ENCODE results near the gene CRYBA1. TPM values are rescaled to one million over a fixed set of nuclear protein-coding genes. Genes with fewer than 3 reads are reported as not detected.

The CRYBA1 gene
- total RNA-seq, 1 experiment from 2014 or later, result not detected

DNA sequence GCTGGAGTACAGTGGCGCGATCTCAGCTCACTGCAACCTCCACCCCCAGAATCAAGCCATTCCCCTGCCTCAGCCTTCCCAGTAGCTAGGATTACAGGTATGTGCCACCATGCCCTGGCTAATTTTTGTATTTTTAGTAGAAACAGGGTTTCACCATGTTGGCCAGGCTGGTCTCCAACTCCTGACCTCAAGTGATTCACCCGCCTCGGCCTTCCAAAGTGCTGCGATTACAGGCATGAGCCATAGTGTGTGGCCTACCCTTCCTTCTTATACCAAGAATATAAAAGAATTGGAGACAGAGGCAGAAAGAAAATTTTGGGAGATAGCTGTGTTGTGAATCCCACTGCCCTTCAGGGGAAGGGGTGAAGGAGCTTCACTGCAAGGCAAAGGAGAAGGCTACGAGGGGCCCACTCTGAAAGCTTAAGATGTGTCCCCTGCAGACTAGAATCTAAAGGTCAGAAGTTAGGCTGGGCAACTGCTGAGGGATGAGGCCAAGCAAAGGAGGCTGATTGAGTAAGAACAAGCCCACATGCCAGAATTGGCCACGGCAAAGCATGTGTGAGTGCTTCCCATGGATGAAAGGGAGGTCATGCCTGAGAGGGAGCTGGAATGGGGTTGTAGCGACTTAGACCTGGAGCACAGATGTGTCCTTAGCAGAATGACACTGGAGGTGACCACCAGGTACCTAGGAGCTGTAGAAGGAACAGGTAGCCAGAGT, 8.4 kb upstream of the CRYBA1 start:
- intact Hi-C loops (cut with micrococcal nuclease; ENCODE audit: unreplicated experiment), result no loop called here
- no peak for DNase-seq
- CTCF ChIA-PET, result interaction anchor here (0.6 to 1.1 kb wide), 2 partner anchors 11 to 612 kb away, joined by 3 to 7 read pairs; no protein-coding TSS in a partner anchor
- Mint-ChIP-seq H3K4me3 (ENCODE audit: low read depth, unreplicated experiment) (no peak overlapping the region), H3K9me3 (ENCODE audit: low read depth, unreplicated experiment) (no peaks in the 10 kb centered on the region), H3K4me1 (ENCODE audit: low read depth, unreplicated experiment) (peaks cover 9% of the 10 kb centered on the region), H3K27ac (ENCODE audit: unreplicated experiment) (no peak overlapping the region), H3K36me3 (ENCODE audit: insufficient read depth, unreplicated experiment) (peaks cover 5% of the 10 kb centered on the region), H3K27me3 (ENCODE audit: unreplicated experiment) (no peaks in the 10 kb centered on the region)
- BruUV-seq (replicated peaks), result no TSS peak
- TF ChIP-seq, protein P1, sequence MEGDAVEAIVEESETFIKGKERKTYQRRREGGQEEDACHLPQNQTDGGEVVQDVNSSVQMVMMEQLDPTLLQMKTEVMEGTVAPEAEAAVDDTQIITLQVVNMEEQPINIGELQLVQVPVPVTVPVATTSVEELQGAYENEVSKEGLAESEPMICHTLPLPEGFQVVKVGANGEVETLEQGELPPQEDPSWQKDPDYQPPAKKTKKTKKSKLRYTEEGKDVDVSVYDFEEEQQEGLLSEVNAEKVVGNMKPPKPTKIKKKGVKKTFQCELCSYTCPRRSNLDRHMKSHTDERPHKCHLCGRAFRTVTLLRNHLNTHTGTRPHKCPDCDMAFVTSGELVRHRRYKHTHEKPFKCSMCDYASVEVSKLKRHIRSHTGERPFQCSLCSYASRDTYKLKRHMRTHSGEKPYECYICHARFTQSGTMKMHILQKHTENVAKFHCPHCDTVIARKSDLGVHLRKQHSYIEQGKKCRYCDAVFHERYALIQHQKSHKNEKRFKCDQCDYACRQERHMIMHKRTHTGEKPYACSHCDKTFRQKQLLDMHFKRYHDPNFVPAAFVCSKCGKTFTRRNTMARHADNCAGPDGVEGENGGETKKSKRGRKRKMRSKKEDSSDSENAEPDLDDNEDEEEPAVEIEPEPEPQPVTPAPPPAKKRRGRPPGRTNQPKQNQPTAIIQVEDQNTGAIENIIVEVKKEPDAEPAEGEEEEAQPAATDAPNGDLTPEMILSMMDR (IDR thresholded peaks at IDR 0.05; ENCODE audit: unreplicated experiment), result no peak

DNA sequence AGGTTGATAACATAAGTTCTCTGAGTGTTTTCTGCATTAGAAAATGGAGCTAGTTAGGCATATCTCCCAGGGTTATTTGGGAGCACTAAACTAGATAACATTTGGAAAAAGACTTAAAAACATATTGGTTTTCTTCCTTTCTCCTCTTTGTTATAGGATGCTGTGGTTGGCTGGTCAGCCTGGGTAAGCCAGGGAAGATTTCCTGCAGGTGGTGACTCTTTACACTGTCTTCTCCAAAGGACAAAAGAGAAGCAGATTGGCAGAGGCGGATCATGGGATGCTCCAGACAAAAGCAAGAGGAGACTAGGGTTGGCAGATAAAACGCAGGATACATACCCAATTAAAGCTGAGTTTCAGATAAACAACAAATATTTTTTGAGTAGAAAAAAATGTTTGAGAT, 6.2 kb upstream of the CRYBA1 start:
- Mint-ChIP-seq H3K4me1 (ENCODE audit: low read depth, unreplicated experiment) (peaks cover 9% of the 10 kb centered on the region), H3K36me3 (ENCODE audit: insufficient read depth, unreplicated experiment) (no peaks in the 10 kb centered on the region), H3K4me3 (ENCODE audit: low read depth, unreplicated experiment) (no peak overlapping the region), H3K9me3 (ENCODE audit: low read depth, unreplicated experiment) (no peaks in the 10 kb centered on the region), H3K27me3 (ENCODE audit: unreplicated experiment) (no peaks in the 10 kb centered on the region), H3K27ac (ENCODE audit: unreplicated experiment) (peak overlapping the region; percentile 66)
- CTCF ChIA-PET, result interaction anchor here (0.6 to 1.9 kb wide), 10 partner anchors 12 to 179 kb away, joined by 3 to 8 read pairs (median 5); partner anchors contain the start of gene NUFIP2
- no TSS peak for BruUV-seq (replicated peaks)
- DNase-seq, result no peak
- intact Hi-C loops (cut with micrococcal nuclease; ENCODE audit: unreplicated experiment), result no loop called here
- TF ChIP-seq, protein P1 (IDR thresholded peaks at IDR 0.05; ENCODE audit: unreplicated experiment), result no peak

DNA sequence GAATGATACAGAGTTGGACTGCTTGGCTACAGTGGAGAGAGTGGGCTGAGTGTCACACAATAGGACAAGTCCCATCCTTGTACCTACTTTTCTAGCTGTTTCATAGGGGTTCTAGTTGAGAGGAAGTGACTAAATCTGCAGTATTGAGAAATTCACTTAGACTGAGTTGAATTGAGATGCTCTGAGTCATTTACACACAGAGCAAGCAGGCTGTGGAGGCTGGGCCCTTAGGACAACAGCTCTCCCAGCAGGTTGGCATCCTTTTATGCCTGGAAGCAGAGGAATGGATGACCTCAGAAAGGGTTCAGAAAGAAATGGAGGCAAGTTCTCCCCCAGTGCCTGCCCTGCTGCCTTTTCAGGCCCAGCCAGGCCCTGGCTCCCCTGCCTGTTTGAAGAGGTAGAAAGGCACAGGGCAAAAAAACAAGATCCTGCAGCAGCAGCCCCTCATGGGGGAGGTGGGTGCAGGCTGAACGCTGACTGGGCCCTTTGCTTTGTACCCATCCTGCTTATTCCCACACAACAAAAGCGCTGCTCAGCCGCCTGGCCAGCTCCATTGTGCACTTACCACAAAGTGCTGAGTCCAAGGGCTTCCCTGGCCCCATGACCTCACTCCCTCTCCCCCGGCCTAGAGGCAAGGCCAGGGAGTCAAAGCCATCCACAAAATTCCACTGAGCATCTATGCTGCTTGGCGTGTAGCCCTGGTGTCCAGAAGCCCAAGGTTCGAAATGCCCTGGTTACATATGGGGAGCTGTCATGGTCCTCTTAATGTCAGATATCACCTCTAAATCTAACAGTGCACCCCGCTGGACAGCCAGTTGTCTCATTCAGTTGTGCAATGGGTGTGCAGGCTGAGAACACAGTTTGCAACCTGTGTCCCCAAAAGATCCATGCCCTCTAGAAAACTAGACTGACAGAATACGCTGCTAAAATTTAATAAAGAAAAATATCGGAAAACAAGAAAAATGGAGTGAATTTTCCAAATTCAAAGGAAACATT, 5.4 kb upstream of the CRYBA1 start:
- H3K9me3 Mint-ChIP-seq (ENCODE audit: low read depth, unreplicated experiment), result no peaks in the 10 kb centered on the region
- BruUV-seq (replicated peaks), result no TSS peak
- DNase-seq, result peak; percentile 60
- no peaks in the 10 kb centered on the region for H3K27me3 Mint-ChIP-seq (ENCODE audit: unreplicated experiment)
- CTCF ChIA-PET, result interaction anchor here (0.5 to 1.9 kb wide), 11 partner anchors 11 to 178 kb away, joined by 3 to 8 read pairs (median 5); partner anchors contain the start of gene NUFIP2
- H3K27ac Mint-ChIP-seq (ENCODE audit: unreplicated experiment), result peak overlapping the region; percentile 66
- H3K36me3 Mint-ChIP-seq (ENCODE audit: insufficient read depth, unreplicated experiment), result no peaks in the 10 kb centered on the region
- H3K4me1 Mint-ChIP-seq (ENCODE audit: low read depth, unreplicated experiment), result peaks cover 9% of the 10 kb centered on the region
- intact Hi-C loops (cut with micrococcal nuclease; ENCODE audit: unreplicated experiment), result no loop called here
- TF ChIP-seq, protein P1 (IDR thresholded peaks at IDR 0.05; ENCODE audit: unreplicated experiment), result no peak
- H3K4me3 Mint-ChIP-seq (ENCODE audit: low read depth, unreplicated experiment), result no peak overlapping the region

DNA sequence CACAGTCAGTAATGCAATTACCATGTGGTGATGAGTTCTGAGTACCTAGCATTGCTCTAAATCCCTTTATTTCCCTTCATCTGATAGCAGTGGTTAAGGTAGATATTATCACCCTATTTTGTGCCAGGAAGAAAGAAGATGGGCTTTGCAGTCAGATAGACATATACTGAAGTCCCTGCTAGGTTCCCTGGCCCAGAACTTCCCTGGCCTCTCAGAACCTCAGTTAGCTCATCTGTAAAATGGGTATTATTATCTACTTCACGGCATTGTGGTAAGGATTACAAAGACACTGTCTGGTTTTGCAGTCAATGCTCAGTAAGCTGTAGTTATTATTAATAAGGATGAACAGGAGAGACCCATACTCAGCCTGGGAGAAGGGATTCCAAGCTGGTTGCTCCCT, 4.6 kb upstream of the CRYBA1 start:
- peaks cover 9% of the 10 kb centered on the region for H3K4me1 Mint-ChIP-seq (ENCODE audit: low read depth, unreplicated experiment)
- no TSS peak for BruUV-seq (replicated peaks)
- DNase-seq, result no peak
- intact Hi-C loops (cut with micrococcal nuclease; ENCODE audit: unreplicated experiment), result no loop called here
- no peaks in the 10 kb centered on the region for H3K27me3 Mint-ChIP-seq (ENCODE audit: unreplicated experiment)
- no peaks in the 10 kb centered on the region for H3K36me3 Mint-ChIP-seq (ENCODE audit: insufficient read depth, unreplicated experiment)
- no peak overlapping the region for H3K4me3 Mint-ChIP-seq (ENCODE audit: low read depth, unreplicated experiment)
- H3K27ac Mint-ChIP-seq (ENCODE audit: unreplicated experiment), result no peak overlapping the region
- CTCF ChIA-PET, result interaction anchor here (1.8 to 1.9 kb wide), 2 partner anchors 93 to 118 kb away, joined by 7 to 8 read pairs; no protein-coding TSS in a partner anchor
- TF ChIP-seq, protein P1 (IDR thresholded peaks at IDR 0.05; ENCODE audit: unreplicated experiment), result no peak
- no peaks in the 10 kb centered on the region for H3K9me3 Mint-ChIP-seq (ENCODE audit: low read depth, unreplicated experiment)

All from Calu3 (cell line).